ENCODE data around the gene TSSK6.

The TSSK6 gene

GRCh38 chr19:19550972-19551852 lies 35.9 kb upstream of the TSSK6 start:
- no peak overlapping the region for H3K18ac ChIP-seq (ENCODE audit: low read length)
- no peak overlapping the region for H4K5ac ChIP-seq (ENCODE audit: low read length)
- H2BK120ac ChIP-seq (ENCODE audit: low read depth, low read length): no peak overlapping the region
- no peaks in the 10 kb centered on the region for H3K27me3 ChIP-seq (ENCODE audit: insufficient read depth, low read length, poor library complexity)
- H2BK15ac ChIP-seq (replicated peaks; ENCODE audit: low read depth): no peak overlapping the region
- no peak overlapping the region for H3K4me2 ChIP-seq (ENCODE audit: low read length)
- peak; percentile 51 for DNase-seq
- no peak overlapping the region for H2BK5ac ChIP-seq (ENCODE audit: low read length)
- H3K23ac ChIP-seq (ENCODE audit: low read length): no peak overlapping the region
- whole genome bisulfite sequencing (ENCODE audit: extremely low coverage, insufficient coverage, low lambda C conversion rate): no CpG with 5 or more reads among the region's 10 CpGs
- H3K4me1 ChIP-seq (ENCODE audit: control insufficient read depth, low read depth, low read length): no peaks in the 10 kb centered on the region
- H3K27ac ChIP-seq (ENCODE audit: low read depth, low read length): no peak overlapping the region
- H3K4me3 ChIP-seq (ENCODE audit: low read length): no peak overlapping the region
- H3K79me1 ChIP-seq (ENCODE audit: low read length): no peaks in the 10 kb centered on the region
- no peaks in the 10 kb centered on the region for H3K36me3 ChIP-seq (ENCODE audit: control insufficient read depth, insufficient read depth, low read length)
- H3K4ac ChIP-seq (ENCODE audit: low read depth, low read length): no peak overlapping the region
- no peak overlapping the region for H4K8ac ChIP-seq (ENCODE audit: low read depth, low read length)
- H3K56ac ChIP-seq (ENCODE audit: low read length): no peak overlapping the region
- H2AK5ac ChIP-seq (ENCODE audit: low read length): no peak overlapping the region
- H3K79me2 ChIP-seq (ENCODE audit: control insufficient read depth, insufficient read depth, low read length): no peaks in the 10 kb centered on the region
- H3K9ac ChIP-seq (ENCODE audit: low read length): no peak overlapping the region

- no peak overlapping the region for H3K4me2 ChIP-seq (ENCODE audit: low read length)
- H3K56ac ChIP-seq (ENCODE audit: low read length): no peak overlapping the region
- H3K18ac ChIP-seq (ENCODE audit: low read length): no peak overlapping the region
- no peak overlapping the region for H2AK5ac ChIP-seq (ENCODE audit: low read length)
- WGBS (ENCODE audit: extremely low coverage, insufficient coverage, low lambda C conversion rate): no CpG with 5 or more reads among the region's 8 CpGs
- peak; percentile 34 for DNase-seq
- no peak overlapping the region for H3K23ac ChIP-seq (ENCODE audit: low read length)
- H3K27me3 ChIP-seq (ENCODE audit: insufficient read depth, low read length, poor library complexity): no peaks in the 10 kb centered on the region
- H4K5ac ChIP-seq (ENCODE audit: low read length): no peak overlapping the region
- no peaks in the 10 kb centered on the region for H3K4me1 ChIP-seq (ENCODE audit: control insufficient read depth, low read depth, low read length)
- H3K79me2 ChIP-seq (ENCODE audit: control insufficient read depth, insufficient read depth, low read length): no peaks in the 10 kb centered on the region
- H3K4ac ChIP-seq (ENCODE audit: low read depth, low read length): no peak overlapping the region
- no peaks in the 10 kb centered on the region for H3K36me3 ChIP-seq (ENCODE audit: control insufficient read depth, insufficient read depth, low read length)
- no peak overlapping the region for H2BK15ac ChIP-seq (replicated peaks; ENCODE audit: low read depth)
- H2BK120ac ChIP-seq (ENCODE audit: low read depth, low read length): no peak overlapping the region
- H3K9ac ChIP-seq (ENCODE audit: low read length): no peak overlapping the region
- H4K8ac ChIP-seq (ENCODE audit: low read depth, low read length): no peak overlapping the region
- no peak overlapping the region for H3K27ac ChIP-seq (ENCODE audit: low read depth, low read length)
- H3K4me3 ChIP-seq (ENCODE audit: low read length): no peak overlapping the region
- no peaks in the 10 kb centered on the region for H3K79me1 ChIP-seq (ENCODE audit: low read length)
- no peak overlapping the region for H2BK5ac ChIP-seq (ENCODE audit: low read length)
Observed at GRCh38 chr19:19550485-19550929, 35.2 kb upstream of the TSSK6 start.

DNA sequence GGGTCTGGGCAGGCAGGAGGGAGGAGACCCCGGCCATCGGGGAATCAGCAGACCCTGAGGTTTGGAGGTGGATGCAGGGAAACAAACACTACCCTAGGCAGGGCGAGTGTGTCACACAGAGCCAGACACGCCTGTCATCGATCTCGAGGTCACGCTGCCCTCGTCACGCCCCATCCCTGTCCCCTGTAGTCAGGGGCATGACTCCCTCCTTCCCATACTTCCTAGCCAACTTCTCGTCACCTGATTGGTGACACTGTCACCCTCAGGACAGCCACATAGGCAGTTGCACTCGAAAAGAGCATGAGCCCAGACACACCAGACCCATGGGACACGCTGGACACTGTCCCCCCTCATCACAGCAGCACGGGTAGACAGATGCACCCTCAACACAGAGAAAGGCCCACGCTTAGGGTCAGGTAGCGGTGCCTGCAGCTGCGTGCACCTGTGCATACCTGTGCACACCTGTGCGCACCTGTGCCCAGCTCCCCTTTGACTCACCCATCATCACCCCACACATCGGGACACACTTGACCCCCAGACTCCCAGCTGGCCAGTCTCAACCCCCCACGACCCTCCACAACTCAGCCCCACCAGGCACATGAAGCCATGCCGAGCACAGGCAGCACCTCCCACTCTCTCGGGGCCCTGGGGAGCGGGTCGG lies 34.6 kb upstream of the TSSK6 start:
- no peaks in the 10 kb centered on the region for H3K79me1 ChIP-seq (ENCODE audit: low read length)
- no peak for DNase-seq
- no peak overlapping the region for H2BK15ac ChIP-seq (replicated peaks; ENCODE audit: low read depth)
- no CpG with 5 or more reads among the region's 23 CpGs for WGBS (ENCODE audit: extremely low coverage, insufficient coverage, low lambda C conversion rate)
- no peak overlapping the region for H3K4me2 ChIP-seq (ENCODE audit: low read length)
- no peak overlapping the region for H3K23ac ChIP-seq (ENCODE audit: low read length)
- H3K18ac ChIP-seq (ENCODE audit: low read length): no peak overlapping the region
- H3K27ac ChIP-seq (ENCODE audit: low read depth, low read length): no peak overlapping the region
- H3K4me3 ChIP-seq (ENCODE audit: low read length): no peak overlapping the region
- H2AK5ac ChIP-seq (ENCODE audit: low read length): no peak overlapping the region
- no peak overlapping the region for H2BK5ac ChIP-seq (ENCODE audit: low read length)
- H3K27me3 ChIP-seq (ENCODE audit: insufficient read depth, low read length, poor library complexity): no peaks in the 10 kb centered on the region
- no peak overlapping the region for H2BK120ac ChIP-seq (ENCODE audit: low read depth, low read length)
- no peak overlapping the region for H3K4ac ChIP-seq (ENCODE audit: low read depth, low read length)
- H3K4me1 ChIP-seq (ENCODE audit: control insufficient read depth, low read depth, low read length): no peaks in the 10 kb centered on the region
- H4K8ac ChIP-seq (ENCODE audit: low read depth, low read length): no peak overlapping the region
- H3K79me2 ChIP-seq (ENCODE audit: control insufficient read depth, insufficient read depth, low read length): no peaks in the 10 kb centered on the region
- no peaks in the 10 kb centered on the region for H3K36me3 ChIP-seq (ENCODE audit: control insufficient read depth, insufficient read depth, low read length)
- no peak overlapping the region for H3K9ac ChIP-seq (ENCODE audit: low read length)
- H3K56ac ChIP-seq (ENCODE audit: low read length): no peak overlapping the region
- H4K5ac ChIP-seq (ENCODE audit: low read length): no peak overlapping the region

GRCh38 chr19:19548915-19549759 lies 33.8 kb upstream of the TSSK6 start:
- Histone ChIP-seq H2AK5ac (ENCODE audit: low read length) (no peak overlapping the region), H3K23ac (ENCODE audit: low read length) (no peak overlapping the region), H3K4me3 (ENCODE audit: low read length) (no peak overlapping the region), H3K56ac (ENCODE audit: low read length) (no peak overlapping the region), H3K27me3 (ENCODE audit: insufficient read depth, low read length, poor library complexity) (no peaks in the 10 kb centered on the region), H4K8ac (ENCODE audit: low read depth, low read length) (no peak overlapping the region), H3K36me3 (ENCODE audit: control insufficient read depth, insufficient read depth, low read length) (no peaks in the 10 kb centered on the region), H3K18ac (ENCODE audit: low read length) (no peak overlapping the region), H2BK5ac (ENCODE audit: low read length) (no peak overlapping the region), H3K4ac (ENCODE audit: low read depth, low read length) (no peak overlapping the region), H3K4me1 (ENCODE audit: control insufficient read depth, low read depth, low read length) (no peaks in the 10 kb centered on the region), H3K27ac (ENCODE audit: low read depth, low read length) (no peak overlapping the region), H3K79me2 (ENCODE audit: control insufficient read depth, insufficient read depth, low read length) (no peaks in the 10 kb centered on the region), H2BK15ac (replicated peaks; ENCODE audit: low read depth) (no peak overlapping the region), H3K4me2 (ENCODE audit: low read length) (no peak overlapping the region), H4K5ac (ENCODE audit: low read length) (no peak overlapping the region), H2BK120ac (ENCODE audit: low read depth, low read length) (no peak overlapping the region), H3K79me1 (ENCODE audit: low read length) (no peaks in the 10 kb centered on the region), H3K9ac (ENCODE audit: low read length) (no peak overlapping the region)
- no CpG with 5 or more reads among the region's 13 CpGs for WGBS (ENCODE audit: extremely low coverage, insufficient coverage, low lambda C conversion rate)
- no peak for DNase-seq

DNA sequence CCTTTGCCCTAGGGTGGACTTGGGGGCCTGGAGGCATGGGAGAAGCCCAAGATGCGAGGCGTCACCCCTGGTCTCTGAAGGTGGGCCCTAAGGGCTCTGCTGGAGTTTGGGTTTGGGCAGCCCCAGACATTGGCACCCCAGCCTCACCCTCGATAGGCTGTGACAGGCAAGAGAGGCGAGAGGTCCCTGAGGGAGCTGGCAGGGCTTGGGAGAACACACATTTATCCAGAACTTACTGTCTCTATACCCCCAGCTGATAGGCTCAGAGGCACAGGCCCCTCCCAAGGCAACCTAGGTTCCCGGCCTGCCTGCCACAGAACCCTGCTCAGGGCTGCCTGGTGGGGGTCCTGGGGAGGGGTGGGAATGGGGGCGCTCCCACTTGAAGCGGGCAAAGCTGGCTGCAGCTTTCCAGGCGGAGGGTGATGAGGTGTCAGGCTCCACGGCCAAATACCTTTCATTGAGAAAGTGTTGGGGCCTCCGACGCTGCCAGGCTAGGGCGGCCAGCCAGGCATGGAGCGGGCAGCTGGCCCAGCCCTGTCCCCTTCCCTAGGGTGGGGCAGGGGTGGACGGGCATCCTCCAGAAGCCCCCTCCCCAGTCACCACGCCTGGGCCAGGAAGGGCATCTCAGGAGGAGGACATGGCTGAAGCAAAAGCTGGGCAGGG lies 32.5 kb upstream of the TSSK6 start:
- no peak overlapping the region for H3K23ac ChIP-seq (ENCODE audit: low read length)
- no peak overlapping the region for H3K4me2 ChIP-seq (ENCODE audit: low read length)
- no peak overlapping the region for H2BK5ac ChIP-seq (ENCODE audit: low read length)
- H4K8ac ChIP-seq (ENCODE audit: low read depth, low read length): no peak overlapping the region
- WGBS (ENCODE audit: extremely low coverage, insufficient coverage, low lambda C conversion rate): no CpG with 5 or more reads among the region's 15 CpGs
- no peak overlapping the region for H2BK120ac ChIP-seq (ENCODE audit: low read depth, low read length)
- no peak overlapping the region for H3K4me3 ChIP-seq (ENCODE audit: low read length)
- no peak overlapping the region for H3K27ac ChIP-seq (ENCODE audit: low read depth, low read length)
- H2AK5ac ChIP-seq (ENCODE audit: low read length): no peak overlapping the region
- H3K4ac ChIP-seq (ENCODE audit: low read depth, low read length): no peak overlapping the region
- no peaks in the 10 kb centered on the region for H3K79me2 ChIP-seq (ENCODE audit: control insufficient read depth, insufficient read depth, low read length)
- H3K27me3 ChIP-seq (ENCODE audit: insufficient read depth, low read length, poor library complexity): no peaks in the 10 kb centered on the region
- no peak for DNase-seq
- H3K9ac ChIP-seq (ENCODE audit: low read length): no peak overlapping the region
- no peaks in the 10 kb centered on the region for H3K36me3 ChIP-seq (ENCODE audit: control insufficient read depth, insufficient read depth, low read length)
- H3K79me1 ChIP-seq (ENCODE audit: low read length): no peaks in the 10 kb centered on the region
- no peaks in the 10 kb centered on the region for H3K4me1 ChIP-seq (ENCODE audit: control insufficient read depth, low read depth, low read length)
- H3K18ac ChIP-seq (ENCODE audit: low read length): no peak overlapping the region
- H2BK15ac ChIP-seq (replicated peaks; ENCODE audit: low read depth): no peak overlapping the region
- no peak overlapping the region for H4K5ac ChIP-seq (ENCODE audit: low read length)
- H3K56ac ChIP-seq (ENCODE audit: low read length): no peak overlapping the region

Measured in mesendoderm (in vitro differentiated cells).